COLO668 (cell line): ENCODE measurements around the gene RPIA.
A peak's percentile ranks its signal among the peaks of the same experiment; 100 is the strongest.
"Not testable (repeated sequence)": the region's sequence is repeated elsewhere in the genome, so short reads cannot be mapped to it uniquely, and the experiment has no call there.

Source experiments
- DNase-seq: peaks from one replicate; lab custom pipeline; 2025; ENCODE audit not compliant: unreplicated experiment; lab: John Stamatoyannopoulos, UW

RPIA gene

DNA sequence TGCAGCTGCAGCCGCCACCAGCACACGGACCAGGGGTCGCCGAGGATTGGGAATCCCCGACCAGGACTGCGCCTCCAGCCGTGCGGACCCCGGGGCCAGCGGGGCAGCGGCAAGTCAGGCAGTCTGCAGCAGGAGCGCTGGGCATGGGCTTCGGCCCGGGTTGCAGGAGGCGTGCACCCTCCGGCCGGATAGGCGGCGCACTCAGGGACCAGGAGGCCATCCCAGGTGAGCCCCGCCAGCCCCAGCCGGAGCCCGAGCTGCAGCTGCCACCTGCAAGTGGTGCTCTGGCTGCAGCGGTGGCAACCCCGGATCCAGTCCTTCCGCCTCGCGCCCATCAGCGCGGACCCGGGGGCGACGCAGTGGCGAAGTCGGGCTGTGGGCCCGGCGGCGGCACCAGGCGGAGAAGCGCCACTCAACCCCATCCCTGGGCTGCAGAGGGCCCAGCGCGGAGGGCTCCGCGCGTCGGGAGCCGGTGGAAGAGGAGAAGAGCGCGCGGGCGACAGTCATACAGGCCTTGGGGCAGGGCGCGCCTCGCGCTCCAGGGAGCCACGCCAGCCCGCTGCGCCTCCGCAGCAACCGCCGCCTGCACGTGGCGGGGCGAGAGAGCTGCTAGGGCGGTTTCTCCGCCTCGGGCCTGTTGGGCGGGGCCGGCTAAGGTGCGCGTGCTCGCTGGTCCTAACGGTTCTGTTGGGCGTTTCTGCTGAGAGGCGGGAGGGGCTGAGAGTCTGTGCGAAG is 73.8 kb downstream of the RPIA start:
- DNase-seq, result peak; percentile 94

DNA sequence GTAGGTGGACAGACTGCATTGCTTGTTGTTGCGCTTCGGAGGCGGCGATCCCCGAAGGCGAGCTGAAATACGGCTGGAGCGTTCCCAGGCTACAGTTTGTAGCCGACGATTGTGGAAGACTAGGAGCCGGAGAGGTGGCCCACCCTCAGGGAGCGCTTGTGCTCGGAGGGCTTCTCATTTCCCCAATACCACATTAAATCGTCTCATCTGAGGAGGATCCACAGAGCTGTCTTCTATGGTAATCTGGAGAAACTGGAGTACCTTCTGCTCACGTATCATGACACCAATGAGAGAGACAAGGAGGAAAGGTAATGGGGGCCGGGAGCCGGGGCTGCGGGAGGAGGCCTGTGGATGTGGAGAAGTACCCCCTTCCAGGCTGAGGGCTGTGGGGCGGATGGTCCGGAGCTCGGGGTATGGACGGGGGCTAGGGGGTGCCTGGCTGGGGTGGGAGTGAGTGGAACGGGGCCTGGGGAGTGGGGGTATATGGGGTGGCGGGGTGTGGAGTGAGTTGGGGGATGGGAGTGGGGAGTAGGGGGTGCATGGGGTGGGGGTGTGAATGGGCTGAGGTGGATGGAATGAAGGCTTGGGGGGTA is 74.5 kb downstream of the RPIA start:
- DNase-seq, result not testable (repeated sequence)

DNA sequence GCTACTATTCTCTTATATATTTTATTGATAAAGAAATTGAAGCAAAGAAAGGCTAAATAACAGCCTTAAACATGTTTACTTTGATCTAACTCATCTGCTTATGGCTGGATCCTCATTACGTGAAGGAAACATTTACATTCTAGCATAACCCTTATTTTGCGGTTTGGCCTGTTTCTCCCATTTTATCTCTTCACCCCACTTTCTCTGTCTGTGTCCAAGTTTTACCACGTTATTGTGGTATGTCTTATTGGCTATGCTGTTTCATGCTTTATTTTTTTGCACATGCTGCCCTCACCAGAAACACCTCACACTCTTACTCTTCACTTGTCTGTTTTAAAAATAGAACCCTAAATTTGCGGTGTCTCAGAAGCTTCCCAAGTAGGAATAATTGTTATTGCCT is 78.5 kb downstream of the RPIA start:
- DNase-seq, result no peak

DNA sequence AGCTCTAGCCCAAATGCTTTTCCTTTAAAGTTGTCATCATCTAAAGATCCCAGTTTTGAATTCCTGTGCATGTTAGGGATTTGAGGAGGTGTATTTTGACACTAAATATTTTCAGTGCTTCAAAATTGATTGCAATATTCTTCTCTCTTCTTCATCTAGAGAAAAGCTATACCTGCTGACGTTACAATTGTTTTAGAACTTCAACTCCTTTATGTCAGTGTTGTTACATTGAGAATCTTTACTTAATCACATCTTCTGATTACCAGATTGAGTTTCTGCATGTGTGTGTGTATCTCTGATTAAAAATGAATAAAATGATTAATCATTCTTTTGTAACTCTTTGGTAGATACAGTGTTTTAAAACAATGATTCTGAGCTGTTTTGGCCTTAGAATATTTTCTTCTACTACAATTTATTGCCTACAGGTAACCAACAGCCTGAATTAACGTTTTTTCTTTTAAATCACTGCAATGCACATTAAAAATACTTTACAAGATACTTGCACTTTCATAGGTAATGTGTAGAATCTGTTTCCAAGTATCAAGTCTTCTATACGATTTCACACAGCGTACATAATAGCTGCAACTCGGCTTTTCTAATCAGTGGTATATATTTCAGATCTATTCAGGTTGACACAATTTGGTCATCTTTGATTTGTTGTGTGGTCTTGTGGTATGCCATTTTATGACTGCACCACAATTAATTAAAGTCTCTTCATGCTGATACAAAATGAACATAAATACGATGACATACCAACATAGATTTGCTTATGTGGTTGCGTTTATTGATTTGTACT is 82.0 kb downstream of the RPIA start:
- DNase-seq, result not testable (repeated sequence)

DNA sequence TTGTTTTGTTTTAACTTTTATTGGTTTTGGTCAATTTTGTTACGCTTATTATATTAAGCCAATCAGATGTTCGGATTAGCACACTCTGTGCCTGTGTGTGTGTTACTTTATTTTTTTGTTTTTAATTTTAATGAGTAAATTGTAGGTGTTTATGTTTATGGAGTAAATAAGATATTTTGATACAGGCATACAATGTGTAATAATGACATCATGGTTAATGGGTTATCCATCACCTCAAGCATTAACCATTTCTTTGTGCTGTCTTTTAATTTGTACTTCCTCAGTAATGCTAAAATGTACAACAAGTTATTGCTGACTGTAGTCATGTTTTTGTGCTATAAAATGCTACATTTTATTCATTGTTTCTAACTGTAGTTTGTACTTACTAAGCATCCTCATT is 97.7 kb downstream of the RPIA start:
- not testable (repeated sequence) for DNase-seq

DNA sequence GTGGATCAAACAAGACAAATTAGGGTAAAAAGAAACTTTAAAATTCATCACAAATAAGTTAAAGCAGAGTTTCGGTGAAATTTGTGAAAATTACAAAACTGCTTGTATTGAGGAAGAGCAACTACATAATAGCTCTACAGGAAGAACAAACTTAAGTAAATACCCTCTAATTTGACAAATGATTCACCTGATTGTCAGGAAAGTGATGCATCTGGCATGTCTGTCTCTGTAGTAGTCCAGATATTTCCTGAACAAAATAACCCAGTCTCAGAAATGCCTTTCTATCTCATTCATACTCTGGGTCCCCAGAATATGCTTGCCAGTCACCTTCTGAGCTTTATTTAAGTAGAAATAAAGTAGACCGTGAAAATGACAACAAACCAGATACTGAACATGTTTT is 104.5 kb downstream of the RPIA start:
- DNase-seq, result not testable (repeated sequence)

DNA sequence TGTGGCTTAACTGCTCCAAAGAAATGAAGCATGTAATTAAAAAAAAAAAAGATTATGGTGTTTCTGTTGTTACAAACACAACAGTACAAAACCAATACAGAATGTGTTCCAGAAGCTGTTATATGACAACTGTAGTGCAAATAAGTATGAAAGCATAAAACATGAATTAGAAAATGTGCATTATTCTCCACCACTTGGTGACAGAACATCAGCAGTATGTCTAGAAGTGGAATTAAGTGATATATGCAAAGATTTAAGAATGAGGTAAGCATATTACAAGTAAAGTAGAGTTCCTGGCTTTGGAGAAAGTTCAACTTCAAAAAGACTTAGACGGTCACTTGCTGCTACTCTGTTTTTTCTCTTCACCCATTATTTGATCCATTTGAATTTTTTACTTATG is 105.0 kb downstream of the RPIA start:
- DNase-seq, result not testable (repeated sequence)

DNA sequence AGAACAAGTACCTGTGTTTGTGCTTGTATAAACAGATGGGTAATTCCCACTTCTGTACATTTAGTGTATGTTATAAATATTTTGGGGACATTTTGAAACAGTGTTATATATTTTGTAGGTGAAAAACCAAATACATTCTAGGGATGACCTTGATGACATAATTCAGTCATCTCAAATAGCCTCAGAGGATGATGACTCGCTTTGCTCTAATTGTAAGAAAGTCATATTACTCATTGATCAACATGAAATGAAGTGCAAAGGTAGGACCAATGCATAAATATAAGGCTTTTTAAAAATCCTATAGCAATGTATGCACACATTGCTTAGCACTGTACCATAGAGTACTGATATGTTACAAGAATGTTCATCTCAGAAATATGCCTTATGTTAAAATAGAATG is 105.7 kb downstream of the RPIA start:
- not testable (repeated sequence) for DNase-seq
